A673 (cell line): ENCODE data around the gene RALGAPA2. TPM values are rescaled to one million over a fixed set of nuclear protein-coding genes. Genes with fewer than 3 reads are reported as not detected.

Source experiments
- BruUV-seq: library from RNA; stranded (reverse); fragments of 400-500 nt; replicated peaks from 2 replicates; lab custom pipeline; 2021; lab: Mats Ljungman, UMichigan
- CTCF ChIA-PET: fragments of 300-600 bp; sonication (Branson Sonifier 250); formaldehyde crosslinking; loops from one replicate; lab custom pipeline; 2022; ENCODE audit warnings: antibody characterized with exemption; lab: Charles Lee
- POLR2A ChIA-PET: fragments of 300-600 bp; sonication (Branson Sonifier 250); formaldehyde crosslinking; loops from one replicate; lab custom pipeline; 2022; ENCODE audit warnings: antibody characterized with exemption; ENCODE audit not compliant: low non-redundant PET; lab: Charles Lee
- DNase-seq: peaks from one replicate; pipeline ENCODE4 v3.0.0-alpha.2; 2015; ENCODE audit warnings: low spot score
- H3K27ac ChIP-seq: fragments of 200-600 bp; sonication (generic); 2 replicates; pipeline ENCODE4 v1.5.1; 2016; ENCODE audit warnings: mixed run types, low read depth, mild to moderate bottlenecking, mixed read lengths, antibody characterized with exemption, low read length; ENCODE audit not compliant: poor library complexity, severe bottlenecking
- H3K27me3 ChIP-seq: fragments of 200-600 bp; sonication (generic); replicated peaks from 2 replicates; pipeline ENCODE4 v1.6.1; 2017; ENCODE audit warnings: mixed run types, low read depth, mild to moderate bottlenecking, mixed read lengths, antibody characterized with exemption, low read length; ENCODE audit not compliant: insufficient read depth, poor library complexity
- H3K36me3 ChIP-seq: fragments of 200-600 bp; sonication (generic); 2 replicates; pipeline ENCODE4 v1.6.1; 2016; ENCODE audit warnings: mixed run types, mild to moderate bottlenecking, mixed read lengths, antibody characterized with exemption, low read length; ENCODE audit not compliant: insufficient read depth, poor library complexity, severe bottlenecking
- H3K4me1 ChIP-seq: fragments of 200-600 bp; sonication (generic); 2 replicates; pipeline ENCODE4 v1.6.1; 2017; ENCODE audit warnings: mixed run types, mild to moderate bottlenecking, mixed read lengths, antibody characterized with exemption, low read length; ENCODE audit not compliant: insufficient read depth, poor library complexity, severe bottlenecking
- H3K4me3 ChIP-seq: fragments of 200-600 bp; sonication (generic); 2 replicates; pipeline ENCODE4 v1.5.1; 2016; ENCODE audit warnings: low read depth, mixed run types, mild to moderate bottlenecking, mixed read lengths, low read length; ENCODE audit not compliant: poor library complexity, severe bottlenecking
- H3K9me3 ChIP-seq: fragments of 200-600 bp; sonication (generic); 2 replicates; pipeline ENCODE4 v1.6.1; 2016; ENCODE audit warnings: mixed run types, low read depth, mild to moderate bottlenecking, mixed read lengths, antibody characterized with exemption, low read length; ENCODE audit not compliant: poor library complexity, severe bottlenecking
- EZH2 ChIP-seq: fragments of 200-600 bp; sonication (generic); IDR thresholded peaks from 2 replicates; pipeline ENCODE4 v1.6.1; 2017; ENCODE audit warnings: borderline replicate concordance, low read depth, mild to moderate bottlenecking, mixed read lengths, antibody characterized with exemption, low read length; ENCODE audit not compliant: poor library complexity, severe bottlenecking
- intact Hi-C: fragments of 100-400 bp; cut with micrococcal nuclease; formaldehyde crosslinking; loops from one replicate; pipeline ENCODE4 v1.10.0; 2022; ENCODE audit not compliant: unreplicated experiment
- total RNA-seq: library from RNA; stranded (reverse); gene quantifications from 2 replicates; pipeline ENCODE4 v1.2.3, GENCODE V29; 2021
- TF ChIP-seq, protein P1 (sequence below): fragments of 300-800, 200-600 bp; sonication (generic); conservative IDR thresholded peaks from 2 replicates; pipeline ENCODE4 v1.5.1; 2017; ENCODE audit warnings: low read depth, mild to moderate bottlenecking, antibody characterized with exemption, low read length, moderate library complexity, mixed read lengths

RALGAPA2 gene
- total RNA-seq, 1 experiment from 2014 or later: 32.4 TPM

DNA sequence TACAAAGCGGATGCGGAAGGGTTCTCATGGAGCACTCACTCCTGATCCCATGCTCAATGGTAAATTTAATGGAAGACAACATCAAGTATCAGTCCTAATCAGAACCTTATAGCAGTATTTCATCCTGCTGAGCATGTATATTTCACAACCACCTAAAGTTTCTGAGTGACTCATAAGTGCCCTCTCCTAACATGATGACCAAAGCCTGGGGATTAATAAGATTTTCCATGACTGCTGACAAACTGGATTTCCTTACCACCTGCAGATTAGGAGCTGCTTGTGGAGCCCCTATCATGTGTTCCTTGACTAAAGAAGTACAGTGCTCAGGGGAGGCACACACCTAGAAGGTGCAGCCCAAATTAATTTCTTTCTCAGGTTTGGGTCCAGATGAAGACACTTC lies 231.8 kb downstream of the RALGAPA2 start:
- Histone ChIP-seq H3K4me3 (no peak overlapping the region), H3K27me3 (no peaks in the 10 kb centered on the region), H3K4me1 (no peaks in the 10 kb centered on the region), H3K9me3 (no peaks in the 10 kb centered on the region), H3K36me3 (no peaks in the 10 kb centered on the region), H3K27ac (no peak overlapping the region)
- intact Hi-C loops: no loop called here
- CTCF ChIA-PET: no interaction called here
- BruUV-seq: no TSS peak
- peak; percentile 27 for DNase-seq
- TF ChIP-seq, protein P1, sequence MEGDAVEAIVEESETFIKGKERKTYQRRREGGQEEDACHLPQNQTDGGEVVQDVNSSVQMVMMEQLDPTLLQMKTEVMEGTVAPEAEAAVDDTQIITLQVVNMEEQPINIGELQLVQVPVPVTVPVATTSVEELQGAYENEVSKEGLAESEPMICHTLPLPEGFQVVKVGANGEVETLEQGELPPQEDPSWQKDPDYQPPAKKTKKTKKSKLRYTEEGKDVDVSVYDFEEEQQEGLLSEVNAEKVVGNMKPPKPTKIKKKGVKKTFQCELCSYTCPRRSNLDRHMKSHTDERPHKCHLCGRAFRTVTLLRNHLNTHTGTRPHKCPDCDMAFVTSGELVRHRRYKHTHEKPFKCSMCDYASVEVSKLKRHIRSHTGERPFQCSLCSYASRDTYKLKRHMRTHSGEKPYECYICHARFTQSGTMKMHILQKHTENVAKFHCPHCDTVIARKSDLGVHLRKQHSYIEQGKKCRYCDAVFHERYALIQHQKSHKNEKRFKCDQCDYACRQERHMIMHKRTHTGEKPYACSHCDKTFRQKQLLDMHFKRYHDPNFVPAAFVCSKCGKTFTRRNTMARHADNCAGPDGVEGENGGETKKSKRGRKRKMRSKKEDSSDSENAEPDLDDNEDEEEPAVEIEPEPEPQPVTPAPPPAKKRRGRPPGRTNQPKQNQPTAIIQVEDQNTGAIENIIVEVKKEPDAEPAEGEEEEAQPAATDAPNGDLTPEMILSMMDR: no peak
- TF ChIP-seq EZH2: no peak
- POLR2A ChIA-PET: no interaction called here

DNA sequence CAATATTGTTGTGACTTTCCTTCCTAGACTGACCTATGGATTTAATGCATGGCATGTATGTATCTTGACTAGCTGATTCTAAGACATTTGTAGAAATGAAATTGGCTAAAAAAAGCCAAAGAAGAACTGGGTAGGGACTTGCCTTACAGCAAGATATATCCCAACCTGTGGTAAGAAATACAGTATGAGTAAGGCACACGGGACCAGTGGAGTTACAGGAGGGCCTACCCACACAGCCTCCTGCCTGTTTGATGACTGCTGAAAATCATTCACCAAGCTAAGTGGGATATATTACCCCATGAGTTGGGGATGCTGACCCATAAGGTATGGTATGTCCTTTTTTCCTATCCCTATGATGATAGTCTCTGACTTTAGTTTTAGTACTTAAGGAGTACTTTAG lies 232.3 kb downstream of the RALGAPA2 start:
- Histone ChIP-seq H3K36me3 (no peaks in the 10 kb centered on the region), H3K27ac (no peak overlapping the region), H3K9me3 (no peaks in the 10 kb centered on the region), H3K27me3 (no peaks in the 10 kb centered on the region), H3K4me3 (no peak overlapping the region), H3K4me1 (no peaks in the 10 kb centered on the region)
- POLR2A ChIA-PET: no interaction called here
- no TSS peak for BruUV-seq
- DNase-seq: no peak
- no peak for TF ChIP-seq EZH2
- intact Hi-C loops: no loop called here
- CTCF ChIA-PET: no interaction called here

GRCh38 chr20:20477444-20478041 lies 234.9 kb downstream of the RALGAPA2 start:
- no peaks in the 10 kb centered on the region for H3K9me3 ChIP-seq
- BruUV-seq: no TSS peak
- intact Hi-C loops: no loop called here
- no peak for TF ChIP-seq EZH2
- TF ChIP-seq, protein P1: no peak
- POLR2A ChIA-PET: no interaction called here
- H3K4me3 ChIP-seq: no peak overlapping the region
- CTCF ChIA-PET: no interaction called here
- H3K27ac ChIP-seq: no peak overlapping the region
- H3K4me1 ChIP-seq: no peaks in the 10 kb centered on the region
- no peaks in the 10 kb centered on the region for H3K27me3 ChIP-seq
- no peaks in the 10 kb centered on the region for H3K36me3 ChIP-seq
- no peak for DNase-seq

- Histone ChIP-seq H3K4me1 (no peaks in the 10 kb centered on the region), H3K27me3 (no peaks in the 10 kb centered on the region), H3K9me3 (no peaks in the 10 kb centered on the region), H3K36me3 (no peaks in the 10 kb centered on the region), H3K4me3 (no peak overlapping the region), H3K27ac (no peak overlapping the region)
- no TSS peak for BruUV-seq
- POLR2A ChIA-PET: no interaction called here
- DNase-seq: no peak
- TF ChIP-seq, protein P1: no peak
- no peak for TF ChIP-seq EZH2
- CTCF ChIA-PET: no interaction called here
- intact Hi-C loops: no loop called here
These were observed 235.9 kb downstream of the RALGAPA2 start for GRCh38 chr20:20476504-20476903.
